Body of pancreas (tissue), 4 donors: ENCODE results near the gene GOSR1. TPM values are rescaled to one million over a fixed set of nuclear protein-coding genes. Genes with fewer than 3 reads are reported as not detected.
"Not testable (repeated sequence)": the region's sequence is repeated elsewhere in the genome, so short reads cannot be mapped to it uniquely, and the experiment has no call there.

ENCODE experiments used
- ATAC-seq: fragments of 150-250 bp; one replicate; pipeline ENCODE4 v1.9.1; 2016
- DNase-seq, 4 donors: peaks; one replicate each; pipeline ENCODE4 v3.0.0-alpha.2; 2019
- H3K27ac ChIP-seq, 4 donors: fragments of 200-600 bp; sonication (generic); 1 replicate in 3 of 4; 2 replicates in 1 of 4; pipeline versions ENCODE4 v1.5.1 to v1.6.1; 2016 to 2019; ENCODE audit warnings: mild to moderate bottlenecking in 1 of 4, mixed read lengths in 1 of 4, moderate library complexity in 1 of 4
- H3K27me3 ChIP-seq, 2 donors: fragments of 200-600 bp; sonication (generic); one replicate each; pipeline ENCODE4 v1.6.0; 2016; ENCODE audit warnings: mild to moderate bottlenecking in 1 of 2
- H3K36me3 ChIP-seq, 2 donors: fragments of 200-600 bp; sonication (generic); replicated peaks in 1 of 2; 2 replicates each; pipeline ENCODE4 v1.5.1; 2016; ENCODE audit warnings: low read depth in 2 of 2; ENCODE audit not compliant: insufficient read depth in 1 of 2
- H3K4me1 ChIP-seq: fragments of 200-600 bp; sonication (generic); one replicate; pipeline ENCODE4 v1.6.0; 2016
- H3K4me3 ChIP-seq, 2 donors: fragments of 200-600 bp; sonication (generic); 1 replicate in 1 of 2; 2 replicates in 1 of 2; pipeline ENCODE4 v1.5.1; 2016 to 2019
- H3K9me3 ChIP-seq, 3 donors: fragments of 200-600 bp; sonication (generic); 1 replicate in 2 of 3; 2 replicates in 1 of 3; pipeline ENCODE4 v1.5.1; 2016
- POLR2A ChIP-seq, 3 donors: fragments of 450-650 bp; IDR thresholded peaks; one replicate each; pipeline ENCODE4 v1.6.1; 2016; ENCODE audit warnings: antibody characterized with exemption in 3 of 3, mild to moderate bottlenecking in 2 of 3
- WGBS, 2 donors: methylation state at CpG; one replicate each; pipeline ENCODE4 v1.1.5; 2017; 5-methylcytosine and 5-hydroxymethylcytosine counted together
- intact Hi-C: fragments of 100-400 bp; cut with DNase I; formaldehyde crosslinking; loops from one replicate; pipeline ENCODE4 v1.15.1; 2023
- total RNA-seq, 2 donors: library from RNA; depleted of rRNA; stranded (reverse); fragments of >200 nt; gene quantifications; one replicate each; pipeline ENCODE4 v1.1.0, GENCODE V29; 2016
- TF ChIP-seq, protein P1 (sequence below), 7 experiments: fragments of 450-650 bp in 4 of 7; fragments of 200-600 bp in 3 of 7; sonication (generic) in 3 of 7; IDR thresholded peaks; one replicate each; pipeline ENCODE4 v1.5.1; 2016 to 2019; ENCODE audit warnings: antibody characterized with exemption in 7 of 7

The GOSR1 gene
- total RNA-seq, 2 donors from 2014 or later, result 20.8 to 24.1 TPM

DNA sequence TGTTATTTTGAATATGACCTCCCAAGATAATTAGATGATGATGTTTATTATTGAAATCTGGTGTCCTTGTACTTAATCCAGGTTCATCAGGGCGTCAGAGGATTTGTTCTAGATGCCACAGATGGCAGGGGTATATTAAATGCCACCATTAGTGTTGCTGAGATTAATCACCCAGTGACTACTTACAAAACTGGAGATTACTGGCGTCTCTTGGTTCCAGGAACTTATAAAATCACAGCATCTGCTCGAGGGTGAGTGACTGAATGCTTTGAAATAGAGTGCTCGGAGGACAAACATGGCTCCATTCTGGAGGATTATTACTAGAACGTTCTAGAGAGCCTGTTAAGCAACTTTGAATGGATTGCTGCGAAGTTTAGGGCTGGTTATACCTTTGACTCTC is 33.5 kb upstream of the GOSR1 start:
- 76 to 84% methylated on average over 6 of the region's 6 CpGs for WGBS, 2 donors
- Histone ChIP-seq H3K4me1 (no peaks in the 10 kb centered on the region), H3K36me3 (peaks cover 0 to 7% of the 10 kb centered on the region in 2 donors), H3K4me3 (no peak overlapping the region), H3K27me3 (no peaks in the 10 kb centered on the region), H3K27ac (no peak overlapping the region), H3K9me3 (no peaks in the 10 kb centered on the region)
- ATAC-seq, result no peak
- TF ChIP-seq, protein P1, sequence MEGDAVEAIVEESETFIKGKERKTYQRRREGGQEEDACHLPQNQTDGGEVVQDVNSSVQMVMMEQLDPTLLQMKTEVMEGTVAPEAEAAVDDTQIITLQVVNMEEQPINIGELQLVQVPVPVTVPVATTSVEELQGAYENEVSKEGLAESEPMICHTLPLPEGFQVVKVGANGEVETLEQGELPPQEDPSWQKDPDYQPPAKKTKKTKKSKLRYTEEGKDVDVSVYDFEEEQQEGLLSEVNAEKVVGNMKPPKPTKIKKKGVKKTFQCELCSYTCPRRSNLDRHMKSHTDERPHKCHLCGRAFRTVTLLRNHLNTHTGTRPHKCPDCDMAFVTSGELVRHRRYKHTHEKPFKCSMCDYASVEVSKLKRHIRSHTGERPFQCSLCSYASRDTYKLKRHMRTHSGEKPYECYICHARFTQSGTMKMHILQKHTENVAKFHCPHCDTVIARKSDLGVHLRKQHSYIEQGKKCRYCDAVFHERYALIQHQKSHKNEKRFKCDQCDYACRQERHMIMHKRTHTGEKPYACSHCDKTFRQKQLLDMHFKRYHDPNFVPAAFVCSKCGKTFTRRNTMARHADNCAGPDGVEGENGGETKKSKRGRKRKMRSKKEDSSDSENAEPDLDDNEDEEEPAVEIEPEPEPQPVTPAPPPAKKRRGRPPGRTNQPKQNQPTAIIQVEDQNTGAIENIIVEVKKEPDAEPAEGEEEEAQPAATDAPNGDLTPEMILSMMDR (IDR thresholded peaks at IDR 0.05), result no peak
- no peak for TF ChIP-seq POLR2A (IDR thresholded peaks at IDR 0.05)
- no peak for DNase-seq
- intact Hi-C loops, result no loop called here

DNA sequence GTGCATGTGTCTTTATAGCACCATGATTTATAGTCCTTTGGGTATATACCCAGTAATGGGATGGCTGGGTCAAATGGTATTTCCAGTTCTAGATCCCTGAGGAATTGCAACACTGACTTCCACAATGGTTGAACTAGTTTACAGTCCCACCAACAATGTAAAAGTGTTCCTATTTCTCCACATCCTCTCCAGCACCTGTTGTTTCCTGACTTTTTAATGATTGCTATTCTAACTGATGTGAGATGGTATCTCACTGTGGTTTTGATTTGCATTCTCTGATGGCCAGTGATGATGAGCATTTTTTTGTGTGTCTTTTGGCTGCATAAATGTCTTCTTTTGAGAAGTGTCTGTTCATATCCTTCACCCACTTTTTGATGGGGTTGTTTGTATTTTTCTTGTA is 30.6 kb upstream of the GOSR1 start:
- peaks cover 0 to 17% of the 10 kb centered on the region in 2 donors for H3K36me3 ChIP-seq
- H3K27me3 ChIP-seq, H3K4me3 ChIP-seq, H3K27ac ChIP-seq, ATAC-seq, H3K4me1 ChIP-seq, DNase-seq, intact Hi-C loops, H3K9me3 ChIP-seq: not testable (repeated sequence)

DNA sequence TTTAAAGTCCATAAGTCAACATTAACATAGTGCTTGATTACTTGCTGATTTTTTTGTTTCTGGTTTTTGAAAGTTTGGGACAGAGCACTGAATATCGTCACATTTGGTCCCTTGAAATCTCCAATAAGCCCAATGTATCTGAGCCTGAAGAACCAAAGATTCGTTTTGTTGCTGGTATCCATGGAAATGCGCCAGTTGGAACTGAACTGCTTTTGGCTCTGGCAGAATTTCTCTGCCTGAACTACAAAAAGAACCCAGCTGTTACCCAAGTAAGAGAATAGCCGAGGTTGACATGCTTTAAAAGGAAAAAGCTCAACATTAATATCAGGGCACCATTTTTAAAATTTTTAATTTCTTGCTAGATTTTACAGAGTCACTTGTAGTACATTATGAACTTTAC is 27.7 kb upstream of the GOSR1 start:
- 53 to 58% methylated on average over 4 of the region's 4 CpGs for WGBS, 2 donors
- H3K27me3 ChIP-seq, result no peaks in the 10 kb centered on the region
- intact Hi-C loops, result no loop called here
- H3K36me3 ChIP-seq, result peaks cover 0 to 22% of the 10 kb centered on the region in 2 donors
- TF ChIP-seq POLR2A (IDR thresholded peaks at IDR 0.05), result no peak
- TF ChIP-seq, protein P1 (IDR thresholded peaks at IDR 0.05), result no peak
- ATAC-seq (no peak), DNase-seq (peak in 3 of 4 donors; percentile 21 to 37 (median 23))
- no peaks in the 10 kb centered on the region for H3K9me3 ChIP-seq
- H3K4me3 ChIP-seq, result no peak overlapping the region
- H3K27ac ChIP-seq, result no peak overlapping the region
- no peaks in the 10 kb centered on the region for H3K4me1 ChIP-seq

DNA sequence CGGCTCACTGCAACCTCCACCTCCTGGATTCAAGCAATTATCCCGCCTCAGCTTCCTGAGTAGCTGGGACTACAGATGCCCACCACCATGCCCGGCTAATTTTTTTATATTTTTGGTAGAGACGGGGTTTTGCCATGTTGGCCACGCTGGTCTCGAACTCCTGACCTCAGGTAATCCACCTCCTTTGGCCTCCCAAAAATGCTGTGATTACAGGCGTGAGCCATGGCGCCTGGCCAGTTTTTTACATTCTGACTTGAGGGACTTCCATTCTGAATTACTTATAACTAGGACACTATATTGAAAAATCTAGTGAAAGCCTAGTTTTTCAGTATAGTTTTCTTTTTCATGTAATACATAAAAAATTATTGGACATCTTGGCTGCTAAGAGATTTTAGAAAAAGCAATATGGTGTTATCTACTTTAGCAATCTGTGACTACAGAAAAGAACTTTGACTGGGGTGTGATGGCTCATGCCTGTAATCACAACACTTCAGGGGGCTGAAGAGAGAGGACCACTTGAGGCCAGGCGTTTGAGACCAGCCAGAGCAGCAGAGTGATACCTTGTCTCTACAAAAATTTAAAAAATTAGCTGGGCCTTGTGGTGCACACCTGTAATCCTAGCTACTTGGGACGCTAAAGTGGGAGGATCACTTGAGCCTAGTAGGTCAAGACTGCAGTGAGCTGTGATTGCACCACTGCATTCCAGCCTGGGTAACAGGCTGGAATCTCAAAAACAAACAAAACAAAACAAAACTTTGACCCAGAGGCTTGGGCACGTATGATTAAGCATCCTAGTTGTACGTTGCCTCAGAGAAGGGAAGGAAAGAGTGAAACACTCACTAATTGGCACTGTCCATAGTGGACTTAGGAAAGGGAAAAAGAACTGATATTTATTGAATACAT is 26.8 kb upstream of the GOSR1 start:
- H3K27me3 ChIP-seq, result no peaks in the 10 kb centered on the region
- no peaks in the 10 kb centered on the region for H3K9me3 ChIP-seq
- H3K36me3 ChIP-seq, result peaks cover 2 to 20% of the 10 kb centered on the region in 2 donors
- H3K4me3 ChIP-seq, result no peak overlapping the region
- TF ChIP-seq, protein P1 (IDR thresholded peaks at IDR 0.05), result no peak
- no peak for TF ChIP-seq POLR2A (IDR thresholded peaks at IDR 0.05)
- no peak for ATAC-seq
- DNase-seq, result no peak
- intact Hi-C loops, result no loop called here
- WGBS, 2 donors, result 89 to 90% methylated on average over 12 of the region's 12 CpGs
- no peak overlapping the region for H3K27ac ChIP-seq
- H3K4me1 ChIP-seq, result no peaks in the 10 kb centered on the region

DNA sequence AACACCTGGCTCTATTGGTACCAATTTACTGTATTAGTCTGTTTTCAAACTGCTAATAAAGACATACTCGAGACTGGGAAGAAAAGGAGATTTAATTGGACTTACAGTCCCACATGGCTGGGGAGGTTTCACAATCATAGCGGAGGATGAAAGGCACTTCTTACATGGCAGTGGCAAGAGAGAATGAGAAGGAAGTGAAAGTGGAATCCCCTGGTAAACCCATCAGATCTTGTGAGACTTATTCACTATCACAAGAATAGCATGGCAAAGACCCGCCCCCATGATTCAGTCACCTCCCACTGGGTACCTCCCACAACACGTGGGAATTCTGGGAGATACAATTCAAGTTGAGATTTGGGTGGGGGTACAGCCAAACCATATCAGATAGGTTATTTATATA is 22.6 kb upstream of the GOSR1 start:
- Histone ChIP-seq H3K36me3 (peaks cover 7 to 24% of the 10 kb centered on the region in 2 donors), H3K9me3 (no peaks in the 10 kb centered on the region), H3K27me3 (no peaks in the 10 kb centered on the region), H3K27ac (no peak overlapping the region), H3K4me1 (no peaks in the 10 kb centered on the region), H3K4me3 (no peak overlapping the region)
- ATAC-seq, result no peak
- WGBS, 2 donors, result 83 to 86% methylated on average over 4 of the region's 4 CpGs
- no peak for TF ChIP-seq POLR2A (IDR thresholded peaks at IDR 0.05)
- TF ChIP-seq, protein P1 (IDR thresholded peaks at IDR 0.05), result no peak
- intact Hi-C loops, result no loop called here
- no peak for DNase-seq
